Testis (tissue), 2 donors: ENCODE data around the gene PIBF1.

ENCODE experiments used
- CTCF ChIP-seq, 3 experiments: fragments of 450-650 bp in 2 of 3; fragments of 200-600 bp in 1 of 3; sonication (generic) in 1 of 3; IDR thresholded peaks; one replicate each; pipeline ENCODE4 v1.5.1; 2016 to 2019; ENCODE audit warnings: antibody characterized with exemption in 3 of 3, mild to moderate bottlenecking in 2 of 3, moderate library complexity in 1 of 3
- POLR2A ChIP-seq: fragments of 450-650 bp; IDR thresholded peaks from one replicate; pipeline ENCODE4 v1.6.1; 2017; ENCODE audit warnings: antibody characterized with exemption, mild to moderate bottlenecking, moderate library complexity

GRCh38 chr13:72875233-72875632 lies 93.3 kb downstream of the PIBF1 start:
- no peak for TF ChIP-seq CTCF (IDR thresholded peaks at IDR 0.05)
- no peak for TF ChIP-seq POLR2A
